B cell (primary cell): ENCODE measurements around the gene CDH12. TPM values are rescaled to one million over a fixed set of nuclear protein-coding genes. Genes with fewer than 3 reads are reported as not detected.

Experiments
- ATAC-seq: fragments of 200-7000 bp; cut with Tn5 transposase; one replicate; pipeline ENCODE4 v1.10.0; 2021; ENCODE audit warnings: low read depth, mild to moderate bottlenecking, moderate number of reproducible peaks, moderate library complexity
- CTCF ChIA-PET: fragments of 350-600 bp; sonication (Branson Sonifier 250); formaldehyde crosslinking; loops from one replicate; lab custom pipeline; 2021; ENCODE audit warnings: antibody characterized with exemption, inconsistent platforms; lab: Charles Lee
- POLR2A ChIA-PET: fragments of 350-600 bp; sonication (Branson Sonifier 250); formaldehyde crosslinking; loops from one replicate; lab custom pipeline; 2021; ENCODE audit warnings: antibody characterized with exemption; lab: Charles Lee
- DNase-seq: peaks from one replicate; pipeline ENCODE4 v3.0.0; 2013
- H2AFZ ChIP-seq: 2 replicates; pipeline ENCODE4 v1.6.1; 2012; ENCODE audit warnings: mild to moderate bottlenecking, low read depth, low read length; ENCODE audit not compliant: insufficient read depth, poor library complexity, severe bottlenecking
- H3K27ac ChIP-seq, 2 donors: 1 replicate in 1 of 2; 2 replicates in 1 of 2; pipeline ENCODE4 v1.5.1; 2012 to 2013; ENCODE audit warnings: low read length in 2 of 2, mild to moderate bottlenecking in 2 of 2, moderate library complexity in 1 of 2
- H3K27me3 ChIP-seq, 4 experiments: fragments of 200-600 bp in 1 of 4; sonication (generic) in 1 of 4; replicated peaks in 1 of 4; 1 replicate in 2 of 4; 2 replicates in 2 of 4; pipeline versions ENCODE4 v1.6.1 to v1.7.0; 2013 to 2016; ENCODE audit warnings: low read length in 3 of 4, mild to moderate bottlenecking in 2 of 4, mixed read lengths in 1 of 4, moderate library complexity in 1 of 4; ENCODE audit not compliant: insufficient read depth in 4 of 4, control insufficient read depth in 3 of 4; ENCODE audit errors: control extremely low read depth in 1 of 4
- H3K36me3 ChIP-seq, 2 experiments: replicated peaks in 1 of 2; 1 replicate in 1 of 2; 2 replicates in 1 of 2; pipeline versions ENCODE4 v1.6.1 to v1.7.1; 2013; ENCODE audit warnings: low read length in 1 of 2; ENCODE audit not compliant: insufficient read depth in 2 of 2, control insufficient read depth in 1 of 2; ENCODE audit errors: control extremely low read depth in 1 of 2, extremely low read depth in 1 of 2
- H3K4me1 ChIP-seq, 2 donors: fragments of 200-600 bp in 1 of 2; sonication (generic) in 1 of 2; 1 replicate in 1 of 2; 2 replicates in 1 of 2; pipeline versions ENCODE4 v1.5.1 to v1.6.1; 2013 to 2017; ENCODE audit warnings: low read length in 2 of 2; ENCODE audit not compliant: control insufficient read depth in 2 of 2, insufficient read depth in 2 of 2
- H3K4me2 ChIP-seq: replicated peaks from 2 replicates; pipeline ENCODE3; 2012; ENCODE audit warnings: mild to moderate bottlenecking, low read depth, low read length; ENCODE audit not compliant: poor library complexity, severe bottlenecking
- H3K4me3 ChIP-seq, 5 experiments: fragments of 200-600 bp in 1 of 5; sonication (generic) in 1 of 5; 1 replicate in 3 of 5; 2 replicates in 2 of 5; pipeline versions ENCODE4 v1.5.1 to v1.7.0; 2011 to 2016; ENCODE audit warnings: low read length in 4 of 5, mild to moderate bottlenecking in 4 of 5, low read depth in 2 of 5, control low read depth in 1 of 5, moderate library complexity in 1 of 5; ENCODE audit not compliant: insufficient read depth in 1 of 5; ENCODE audit errors: control extremely low read depth in 1 of 5, extremely low read depth in 1 of 5
- H3K79me2 ChIP-seq: fragments of 200-600 bp; sonication (generic); one replicate; pipeline ENCODE4 v1.6.0; 2016; ENCODE audit warnings: low read length; ENCODE audit not compliant: control insufficient read depth, insufficient read depth
- H3K9ac ChIP-seq: fragments of 200-600 bp; sonication (generic); 2 replicates; pipeline ENCODE4 v1.6.1; 2017; ENCODE audit warnings: mild to moderate bottlenecking, low read length, moderate library complexity
- H3K9me3 ChIP-seq, 3 donors: one replicate each; pipeline versions ENCODE4 v1.6.1 to v1.7.1; 2013; ENCODE audit warnings: low read length in 2 of 3; ENCODE audit not compliant: control insufficient read depth in 2 of 3, insufficient read depth in 1 of 3; ENCODE audit errors: control extremely low read depth in 1 of 3
- H4K20me1 ChIP-seq: 2 replicates; pipeline ENCODE4 v1.6.0; 2012; ENCODE audit warnings: mild to moderate bottlenecking, low read length; ENCODE audit not compliant: insufficient read depth, control insufficient read depth, poor library complexity, severe bottlenecking
- H3K27ac Mint-ChIP-seq: one replicate; pipeline ENCODE4 v1.8.0; 2021; ENCODE audit warnings: mixed read lengths
- H3K27me3 Mint-ChIP-seq: one replicate; pipeline ENCODE4 v1.8.0; 2021; ENCODE audit warnings: mixed read lengths
- H3K4me1 Mint-ChIP-seq: one replicate; pipeline ENCODE4 v1.8.0; 2021; ENCODE audit warnings: mixed read lengths
- H3K4me3 Mint-ChIP-seq: one replicate; pipeline ENCODE4 v1.8.0; 2021; ENCODE audit warnings: mixed read lengths
- H3K9me3 Mint-ChIP-seq: one replicate; pipeline ENCODE4 v1.8.0; 2022; ENCODE audit warnings: mixed read lengths; ENCODE audit not compliant: insufficient read depth
- EZH2 ChIP-seq: IDR thresholded peaks from 2 replicates; pipeline ENCODE4 v1.6.1; 2012; ENCODE audit warnings: borderline replicate concordance, low read depth, mild to moderate bottlenecking, moderate library complexity, low read length; ENCODE audit not compliant: insufficient read depth, poor library complexity, severe bottlenecking
- WGBS: methylation state at CpG from one replicate; pipeline ENCODE4 v1.1.5; 2013; ENCODE audit warnings: missing lambda C conversion rate; ENCODE audit not compliant: insufficient coverage; 5-methylcytosine and 5-hydroxymethylcytosine counted together
- intact Hi-C: fragments of 100-400 bp; cut with micrococcal nuclease; formaldehyde crosslinking; loops from one replicate; pipeline ENCODE4 v1.10.0; 2022
- polyA plus RNA-seq: library from polyadenylated mRNA; depleted of rRNA; stranded (reverse); fragments of >200 nt; gene quantifications from 2 replicates; pipeline ENCODE4 v1.2.3, GENCODE V29; 2012
- total RNA-seq, 2 donors: library from RNA; stranded (reverse); fragments of 120-200 nt in 1 of 2; gene quantifications; 1 replicate in 1 of 2; 2 replicates in 1 of 2; pipeline versions ENCODE4 v1.2.3 to v1.2.4, GENCODE V29; 2013 to 2022
- TF ChIP-seq, protein P1 (sequence below): fragments of 200-600 bp; IDR thresholded peaks from one replicate; pipeline ENCODE4 v1.8.0; 2022; ENCODE audit warnings: antibody characterized with exemption, mild to moderate bottlenecking

Gene CDH12
- total and polyA plus RNA-seq, 2 donors (not counting 1 experiment from before 2014, with no cell fraction given) = not detected

DNA sequence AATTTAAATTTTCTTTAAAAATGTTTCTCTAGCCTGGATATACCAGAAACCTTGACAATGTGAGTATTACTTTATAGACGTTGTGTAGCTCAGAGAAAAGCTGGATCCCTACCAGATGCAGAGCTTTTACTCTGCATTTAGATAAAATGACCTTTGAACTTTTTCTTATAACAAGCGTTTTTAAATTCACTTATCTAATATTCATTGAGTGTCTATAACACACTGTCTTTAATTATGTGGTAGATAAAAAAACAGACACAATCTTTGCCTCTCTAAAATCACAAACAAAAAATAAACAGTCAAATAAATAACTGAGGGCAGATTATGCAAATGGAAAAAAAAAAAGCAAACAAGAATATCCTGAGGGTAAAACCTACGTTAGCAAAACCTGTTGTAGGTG lies 773.6 kb downstream of the CDH12 start:
- H3K27me3 ChIP-seq = no peaks in the 10 kb centered on the region
- no peaks in the 10 kb centered on the region for H3K79me2 ChIP-seq
- Mint-ChIP-seq H3K27me3 (no peaks in the 10 kb centered on the region), H3K9me3 (no peaks in the 10 kb centered on the region), H3K4me1 (no peaks in the 10 kb centered on the region), H3K4me3 (no peak overlapping the region), H3K27ac (no peak overlapping the region)
- ATAC-seq = no peak
- no peaks in the 10 kb centered on the region for H3K36me3 ChIP-seq
- intact Hi-C loops = no loop called here
- no peak for TF ChIP-seq EZH2
- H3K9me3 ChIP-seq = no peaks in the 10 kb centered on the region
- H3K4me3 ChIP-seq = no peak overlapping the region
- POLR2A ChIA-PET = no interaction called here
- 57% methylated on average over 1 of the region's 3 CpGs for WGBS
- H2AFZ ChIP-seq = no peak overlapping the region
- H4K20me1 ChIP-seq = no peaks in the 10 kb centered on the region
- CTCF ChIA-PET = no interaction called here
- H3K9ac ChIP-seq = no peak overlapping the region
- no peaks in the 10 kb centered on the region for H3K4me1 ChIP-seq
- H3K27ac ChIP-seq = no peak overlapping the region
- no peak overlapping the region for H3K4me2 ChIP-seq
- DNase-seq = no peak

GRCh38 chr5:22079002-22079401 lies 774.1 kb downstream of the CDH12 start:
- ChIA-PET POLR2A (no interaction called here), CTCF (no interaction called here)
- intact Hi-C loops = no loop called here
- H3K9ac ChIP-seq = no peak overlapping the region
- no peak for ATAC-seq
- no peak for DNase-seq
- no peaks in the 10 kb centered on the region for H3K27me3 ChIP-seq
- no peaks in the 10 kb centered on the region for H3K9me3 ChIP-seq
- H3K27ac ChIP-seq = no peak overlapping the region
- no peak overlapping the region for H3K4me2 ChIP-seq
- H3K79me2 ChIP-seq = no peaks in the 10 kb centered on the region
- H3K4me3 Mint-ChIP-seq = no peak overlapping the region
- no peak overlapping the region for H2AFZ ChIP-seq
- H3K9me3 Mint-ChIP-seq = peaks cover 2% of the 10 kb centered on the region
- no peaks in the 10 kb centered on the region for H3K4me1 Mint-ChIP-seq
- no peak overlapping the region for H3K27ac Mint-ChIP-seq
- H3K27me3 Mint-ChIP-seq = no peaks in the 10 kb centered on the region
- no peaks in the 10 kb centered on the region for H3K36me3 ChIP-seq
- H3K4me3 ChIP-seq = no peak overlapping the region
- no peaks in the 10 kb centered on the region for H4K20me1 ChIP-seq
- H3K4me1 ChIP-seq = no peaks in the 10 kb centered on the region
- TF ChIP-seq, protein P1, sequence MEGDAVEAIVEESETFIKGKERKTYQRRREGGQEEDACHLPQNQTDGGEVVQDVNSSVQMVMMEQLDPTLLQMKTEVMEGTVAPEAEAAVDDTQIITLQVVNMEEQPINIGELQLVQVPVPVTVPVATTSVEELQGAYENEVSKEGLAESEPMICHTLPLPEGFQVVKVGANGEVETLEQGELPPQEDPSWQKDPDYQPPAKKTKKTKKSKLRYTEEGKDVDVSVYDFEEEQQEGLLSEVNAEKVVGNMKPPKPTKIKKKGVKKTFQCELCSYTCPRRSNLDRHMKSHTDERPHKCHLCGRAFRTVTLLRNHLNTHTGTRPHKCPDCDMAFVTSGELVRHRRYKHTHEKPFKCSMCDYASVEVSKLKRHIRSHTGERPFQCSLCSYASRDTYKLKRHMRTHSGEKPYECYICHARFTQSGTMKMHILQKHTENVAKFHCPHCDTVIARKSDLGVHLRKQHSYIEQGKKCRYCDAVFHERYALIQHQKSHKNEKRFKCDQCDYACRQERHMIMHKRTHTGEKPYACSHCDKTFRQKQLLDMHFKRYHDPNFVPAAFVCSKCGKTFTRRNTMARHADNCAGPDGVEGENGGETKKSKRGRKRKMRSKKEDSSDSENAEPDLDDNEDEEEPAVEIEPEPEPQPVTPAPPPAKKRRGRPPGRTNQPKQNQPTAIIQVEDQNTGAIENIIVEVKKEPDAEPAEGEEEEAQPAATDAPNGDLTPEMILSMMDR = no peak
- no peak for TF ChIP-seq EZH2
